ENCODE measurements around the gene PARVG.

The PARVG gene

DNA sequence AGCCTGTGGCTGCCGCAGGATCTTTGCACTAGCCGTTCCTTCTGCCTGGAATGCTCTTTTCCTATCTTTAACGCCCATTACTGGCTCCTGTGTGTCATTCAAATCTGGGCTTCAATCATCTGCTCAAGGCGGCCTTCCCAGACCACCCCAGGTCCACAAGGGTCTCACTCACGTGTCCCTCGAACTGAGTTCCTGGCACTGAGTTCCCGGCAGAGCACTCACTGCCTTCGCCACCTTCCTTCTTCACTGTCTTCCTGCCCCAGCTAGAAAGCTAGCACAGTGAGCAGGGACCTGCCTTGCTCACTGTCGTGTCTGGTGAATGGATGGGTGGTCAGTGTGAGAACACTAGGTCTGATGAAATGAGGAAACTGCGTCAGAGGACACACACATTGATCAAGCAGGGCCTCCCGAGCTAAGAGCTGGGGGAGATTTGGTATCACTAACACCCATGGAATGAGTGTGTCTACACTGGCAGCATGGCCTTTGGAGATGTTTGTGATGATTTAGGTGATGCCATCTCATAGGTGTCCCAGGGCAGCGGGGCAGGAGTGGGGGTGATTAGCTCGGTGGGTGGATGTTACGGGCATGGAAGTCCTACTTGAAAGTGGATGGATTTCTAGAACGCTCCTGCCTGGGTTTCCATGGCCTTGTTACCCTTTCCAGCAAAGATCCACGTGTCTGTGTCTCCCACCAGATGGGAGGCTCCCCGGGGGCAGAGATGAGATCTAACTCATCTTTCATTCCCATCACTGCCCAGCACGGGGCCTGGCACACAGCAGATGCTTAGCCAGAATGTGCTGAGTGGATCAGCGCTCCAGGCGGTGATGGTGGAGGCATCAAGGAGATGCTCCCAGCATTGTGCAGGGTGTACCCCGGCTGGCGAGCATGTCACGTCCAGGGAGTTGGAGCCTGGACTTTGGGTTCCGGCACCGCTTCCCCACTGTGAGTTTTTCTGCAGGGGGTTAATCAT, 67.5 kb downstream of the PARVG start:
- no peak for DNase-seq

DNA sequence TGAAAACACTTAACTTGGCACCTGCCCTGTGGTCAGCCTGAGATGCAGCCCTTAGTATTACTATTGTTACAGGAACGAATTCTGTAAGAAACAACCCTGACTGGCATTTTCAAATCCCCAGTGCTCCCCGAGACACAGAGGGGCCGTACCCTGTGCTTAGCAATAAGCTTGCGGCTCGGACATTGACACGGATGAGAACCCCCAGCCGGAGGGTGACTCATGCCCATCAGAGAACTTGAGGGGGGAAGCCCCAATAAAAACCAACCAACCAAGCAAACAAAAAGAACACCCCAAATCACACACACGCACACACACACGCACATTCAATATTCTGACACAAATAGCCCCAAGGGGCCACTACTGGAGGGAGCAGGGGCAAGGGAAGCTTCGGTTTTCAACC, 68.2 kb downstream of the PARVG start:
- no peak for DNase-seq

DNA sequence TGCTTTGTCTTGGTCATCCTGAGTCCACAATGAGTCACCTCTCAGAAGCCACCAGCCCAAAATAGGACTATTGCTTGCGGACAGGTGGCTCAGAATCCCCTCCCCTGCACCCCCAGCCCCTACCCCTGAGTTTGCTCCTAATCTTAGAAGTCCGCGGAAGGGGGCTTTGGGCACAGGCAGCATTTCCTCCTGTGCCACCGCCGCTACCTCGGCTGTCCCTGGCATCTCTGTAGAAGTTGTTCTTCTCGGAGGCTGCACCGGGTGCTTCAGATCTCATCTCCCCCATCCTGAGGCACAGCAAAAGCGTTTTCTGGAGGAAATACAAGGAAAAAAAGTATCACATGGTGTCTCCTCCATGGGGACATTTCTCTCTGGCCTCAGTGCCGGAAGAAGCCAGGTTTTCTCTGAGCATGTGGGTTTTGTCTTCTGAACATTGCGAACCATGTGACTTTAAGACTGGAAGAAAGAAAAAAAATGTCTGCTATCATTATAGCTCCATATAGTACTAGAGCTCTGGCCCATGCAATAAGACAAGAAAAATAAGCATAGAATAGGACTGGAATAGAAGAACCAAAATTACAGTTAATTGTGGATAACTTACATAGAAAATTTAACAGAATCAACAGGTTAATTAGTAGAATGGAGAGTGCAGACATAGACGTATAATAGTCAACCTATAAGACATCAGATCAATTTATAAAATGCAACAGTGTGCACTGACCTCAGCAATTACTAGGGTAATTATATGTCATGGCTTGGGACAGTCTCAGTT, 68.8 kb downstream of the PARVG start:
- DNase-seq: no peak

DNA sequence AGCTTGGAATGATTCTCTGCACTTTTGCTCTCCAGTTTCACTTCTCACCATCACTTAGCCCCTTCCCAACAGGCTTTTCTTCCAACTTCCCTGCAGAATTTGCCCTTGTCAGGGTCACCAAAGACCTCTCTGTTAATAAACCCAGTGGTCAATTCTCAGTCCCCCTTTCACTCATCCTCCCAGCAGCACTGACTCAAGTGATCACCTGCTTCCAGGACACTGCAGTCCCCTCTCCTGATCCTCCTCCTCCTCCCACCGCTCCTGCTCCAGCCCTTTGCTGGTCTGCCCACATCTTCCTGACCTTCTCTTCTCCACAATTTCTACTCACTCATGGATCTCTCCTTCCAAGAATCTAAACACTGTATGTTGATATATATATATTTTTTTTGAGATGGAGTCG, 74.1 kb downstream of the PARVG start:
- DNase-seq: no peak

DNA sequence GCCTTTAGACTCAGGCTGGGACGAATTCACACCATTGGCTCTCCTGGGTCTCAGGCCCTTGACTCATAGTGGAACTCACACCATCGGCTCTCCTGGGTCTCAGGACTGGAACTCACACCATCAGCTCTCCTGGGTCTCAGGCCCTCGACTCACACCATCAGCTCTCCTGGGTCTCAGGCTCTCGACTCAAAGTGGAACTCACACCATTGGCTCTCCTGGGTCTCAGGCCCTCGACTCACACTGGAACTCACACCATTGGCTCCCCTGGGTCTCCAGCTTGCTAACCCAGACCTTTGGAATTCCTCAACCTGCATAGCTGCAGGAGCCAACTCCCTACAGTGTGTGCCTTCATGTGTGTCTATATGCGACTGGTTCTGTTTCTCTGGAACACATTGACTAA, 75.4 kb downstream of the PARVG start:
- DNase-seq: no peak

DNA sequence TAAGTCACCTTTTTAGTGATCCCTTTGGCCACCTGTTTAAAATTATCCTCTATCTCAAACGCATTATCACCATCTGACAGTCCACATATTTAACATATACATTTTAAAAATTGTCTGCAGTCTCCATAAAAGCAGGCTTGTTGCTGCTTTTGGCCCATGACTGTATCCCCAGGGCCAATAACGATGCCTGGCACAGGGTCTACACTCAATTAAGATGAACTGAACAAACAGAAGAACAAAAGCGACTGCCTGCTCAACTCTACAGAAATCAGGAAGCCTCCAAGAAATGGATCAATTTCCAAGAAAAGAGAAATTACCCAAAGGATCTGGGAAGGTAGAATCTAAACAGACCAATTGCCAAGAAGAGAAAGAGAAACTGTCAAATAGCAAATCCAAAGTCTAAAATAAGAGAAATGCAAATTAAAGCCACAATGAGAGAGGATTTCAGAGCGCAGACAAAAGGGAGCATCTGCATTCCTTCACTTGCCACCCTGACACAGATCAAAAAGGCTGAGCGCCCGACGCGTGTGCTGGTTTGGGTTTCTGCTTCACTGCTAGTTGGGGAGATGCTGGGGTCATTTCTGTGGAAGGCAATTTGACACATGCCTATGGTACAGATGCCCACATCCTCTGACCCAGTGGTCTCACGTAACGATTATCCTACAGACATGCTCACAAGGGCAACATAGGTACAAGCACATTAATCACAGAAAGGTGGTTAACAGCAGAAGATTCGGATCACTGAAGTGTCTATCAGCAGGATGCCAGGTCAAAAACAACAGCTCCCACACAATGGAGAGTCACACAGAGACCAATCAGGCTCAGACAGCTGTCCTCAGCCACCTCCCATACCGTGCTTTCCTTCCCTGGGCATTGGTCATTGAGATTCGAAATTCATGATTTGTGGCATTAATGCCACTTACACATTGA, 76.1 kb downstream of the PARVG start:
- no peak for DNase-seq
